Omental fat pad (tissue), 4 donors: Measurements from ENCODE around the gene DAGLA. TPM values are rescaled to one million over a fixed set of nuclear protein-coding genes. Genes with fewer than 3 reads are reported as not detected.
A peak's percentile ranks its signal among the peaks of the same experiment; 100 is the strongest.

Experiments
- ATAC-seq: fragments of 150-250 bp; one replicate; pipeline ENCODE4 v1.9.1; 2016; ENCODE audit warnings: mild to moderate bottlenecking, moderate library complexity; ENCODE audit not compliant: low FRiP score
- DNase-seq: peaks from one replicate; pipeline ENCODE4 v3.0.0-alpha.2; 2019; ENCODE audit warnings: low spot score
- CTCF ChIP-seq, 3 donors: fragments of 450-650 bp; IDR thresholded peaks; one replicate each; pipeline ENCODE4 v1.5.1; 2016 to 2017; ENCODE audit warnings: antibody characterized with exemption in 3 of 3, mild to moderate bottlenecking in 3 of 3, moderate library complexity in 2 of 3
- total RNA-seq, 4 donors: library from RNA; depleted of rRNA; stranded (reverse); fragments of >200 nt; gene quantifications; one replicate each; pipeline ENCODE4 v1.1.0, GENCODE V29; 2016

DAGLA gene
- total RNA-seq, 4 donors from 2014 or later, result 1.4 to 4.6 (median 2.8) TPM

- ATAC-seq (no peak), DNase-seq (no peak)
- no peak for TF ChIP-seq CTCF (IDR thresholded peaks at IDR 0.05)
These were observed 82.6 kb downstream of the DAGLA start for GRCh38 chr11:61762798-61763197.

- TF ChIP-seq CTCF (IDR thresholded peaks at IDR 0.05), result no peak
- DNase-seq (no peak), ATAC-seq (no peak)
These were observed 83.9 kb downstream of the DAGLA start for GRCh38 chr11:61763930-61764605.

- peak; percentile 40 for ATAC-seq
- TF ChIP-seq CTCF (IDR thresholded peaks at IDR 0.05), result no peak
- DNase-seq, result no peak
These were observed 84.5 kb downstream of the DAGLA start for GRCh38 chr11:61764606-61765260.

- TF ChIP-seq CTCF (IDR thresholded peaks at IDR 0.05), result no peak
- ATAC-seq (no peak), DNase-seq (no peak)
These were observed 85.5 kb downstream of the DAGLA start for GRCh38 chr11:61765550-61766253.

GRCh38 chr11:61766353-61766841 is 86.2 kb downstream of the DAGLA start:
- no peak for DNase-seq
- TF ChIP-seq CTCF (IDR thresholded peaks at IDR 0.05), result no peak

GRCh38 chr11:61768376-61769076 is 88.3 kb downstream of the DAGLA start:
- no peak for TF ChIP-seq CTCF (IDR thresholded peaks at IDR 0.05)
- DNase-seq (no peak), ATAC-seq (no peak)

More at GRCh38 chr11:61766353-61766841, 86.2 kb downstream of the DAGLA start:
- no peak for ATAC-seq
